ENCODE results near the gene PPP4R4. TPM values are rescaled to one million over a fixed set of nuclear protein-coding genes. Genes with fewer than 3 reads are reported as not detected.

Gene PPP4R4
- total and polyA plus RNA-seq, 2 experiments from 2014 or later = 3.0 to 11.1 TPM

DNA sequence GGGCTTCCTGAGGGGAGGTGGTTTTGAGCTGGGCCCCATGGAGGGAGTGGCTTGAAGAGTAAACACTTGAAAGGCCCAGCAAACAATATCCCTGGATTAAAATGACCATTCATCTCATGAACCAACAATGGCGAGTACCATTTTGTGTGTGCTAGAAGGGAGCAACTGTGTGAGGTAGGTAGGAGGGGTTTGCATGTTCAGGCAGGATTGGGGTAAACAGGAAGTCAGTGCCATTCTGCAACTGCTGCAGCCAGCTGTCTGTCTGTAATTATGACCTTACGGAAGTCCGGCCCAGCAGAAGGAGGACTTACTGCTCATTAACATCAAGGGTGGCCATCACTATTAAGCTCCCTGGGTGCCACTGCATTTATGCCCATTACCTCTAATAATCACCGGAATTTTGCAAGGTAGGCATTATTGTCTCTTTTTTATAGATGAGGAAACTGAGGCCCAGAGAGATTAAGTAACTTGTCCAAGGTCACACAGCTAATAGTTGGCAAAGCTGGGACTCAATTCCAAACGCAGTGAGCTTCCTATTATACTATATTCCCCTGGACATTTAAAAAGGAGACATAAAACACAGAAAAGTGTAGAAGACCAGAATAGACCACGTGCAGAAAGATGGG, 28.1 kb upstream of the PPP4R4 start:
- H4K20me1 ChIP-seq (replicated peaks; ENCODE audit: insufficient read depth) = no peaks in the 10 kb centered on the region
- ATAC-seq = no peak
- DNase-seq (ENCODE audit: low spot score) = no peak
- no peaks in the 10 kb centered on the region for H3F3A ChIP-seq (replicated peaks; ENCODE audit: low read depth)
- H3K27ac ChIP-seq (ENCODE audit: low read depth) = no peak overlapping the region
- no peaks in the 10 kb centered on the region for H3K27me3 ChIP-seq (ENCODE audit: insufficient read depth)
- H3K79me2 ChIP-seq (replicated peaks; ENCODE audit: insufficient read depth) = no peaks in the 10 kb centered on the region
- no peaks in the 10 kb centered on the region for H3K36me3 Mint-ChIP-seq (ENCODE audit: low read depth)
- peaks cover 10% of the 10 kb centered on the region for H3K4me1 Mint-ChIP-seq
- TF ChIP-seq, protein P1, sequence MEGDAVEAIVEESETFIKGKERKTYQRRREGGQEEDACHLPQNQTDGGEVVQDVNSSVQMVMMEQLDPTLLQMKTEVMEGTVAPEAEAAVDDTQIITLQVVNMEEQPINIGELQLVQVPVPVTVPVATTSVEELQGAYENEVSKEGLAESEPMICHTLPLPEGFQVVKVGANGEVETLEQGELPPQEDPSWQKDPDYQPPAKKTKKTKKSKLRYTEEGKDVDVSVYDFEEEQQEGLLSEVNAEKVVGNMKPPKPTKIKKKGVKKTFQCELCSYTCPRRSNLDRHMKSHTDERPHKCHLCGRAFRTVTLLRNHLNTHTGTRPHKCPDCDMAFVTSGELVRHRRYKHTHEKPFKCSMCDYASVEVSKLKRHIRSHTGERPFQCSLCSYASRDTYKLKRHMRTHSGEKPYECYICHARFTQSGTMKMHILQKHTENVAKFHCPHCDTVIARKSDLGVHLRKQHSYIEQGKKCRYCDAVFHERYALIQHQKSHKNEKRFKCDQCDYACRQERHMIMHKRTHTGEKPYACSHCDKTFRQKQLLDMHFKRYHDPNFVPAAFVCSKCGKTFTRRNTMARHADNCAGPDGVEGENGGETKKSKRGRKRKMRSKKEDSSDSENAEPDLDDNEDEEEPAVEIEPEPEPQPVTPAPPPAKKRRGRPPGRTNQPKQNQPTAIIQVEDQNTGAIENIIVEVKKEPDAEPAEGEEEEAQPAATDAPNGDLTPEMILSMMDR (conservative IDR thresholded peaks at IDR 0.05; ENCODE audit: low read depth in 2 of 2) = no peak
- TF ChIP-seq, protein P2, sequence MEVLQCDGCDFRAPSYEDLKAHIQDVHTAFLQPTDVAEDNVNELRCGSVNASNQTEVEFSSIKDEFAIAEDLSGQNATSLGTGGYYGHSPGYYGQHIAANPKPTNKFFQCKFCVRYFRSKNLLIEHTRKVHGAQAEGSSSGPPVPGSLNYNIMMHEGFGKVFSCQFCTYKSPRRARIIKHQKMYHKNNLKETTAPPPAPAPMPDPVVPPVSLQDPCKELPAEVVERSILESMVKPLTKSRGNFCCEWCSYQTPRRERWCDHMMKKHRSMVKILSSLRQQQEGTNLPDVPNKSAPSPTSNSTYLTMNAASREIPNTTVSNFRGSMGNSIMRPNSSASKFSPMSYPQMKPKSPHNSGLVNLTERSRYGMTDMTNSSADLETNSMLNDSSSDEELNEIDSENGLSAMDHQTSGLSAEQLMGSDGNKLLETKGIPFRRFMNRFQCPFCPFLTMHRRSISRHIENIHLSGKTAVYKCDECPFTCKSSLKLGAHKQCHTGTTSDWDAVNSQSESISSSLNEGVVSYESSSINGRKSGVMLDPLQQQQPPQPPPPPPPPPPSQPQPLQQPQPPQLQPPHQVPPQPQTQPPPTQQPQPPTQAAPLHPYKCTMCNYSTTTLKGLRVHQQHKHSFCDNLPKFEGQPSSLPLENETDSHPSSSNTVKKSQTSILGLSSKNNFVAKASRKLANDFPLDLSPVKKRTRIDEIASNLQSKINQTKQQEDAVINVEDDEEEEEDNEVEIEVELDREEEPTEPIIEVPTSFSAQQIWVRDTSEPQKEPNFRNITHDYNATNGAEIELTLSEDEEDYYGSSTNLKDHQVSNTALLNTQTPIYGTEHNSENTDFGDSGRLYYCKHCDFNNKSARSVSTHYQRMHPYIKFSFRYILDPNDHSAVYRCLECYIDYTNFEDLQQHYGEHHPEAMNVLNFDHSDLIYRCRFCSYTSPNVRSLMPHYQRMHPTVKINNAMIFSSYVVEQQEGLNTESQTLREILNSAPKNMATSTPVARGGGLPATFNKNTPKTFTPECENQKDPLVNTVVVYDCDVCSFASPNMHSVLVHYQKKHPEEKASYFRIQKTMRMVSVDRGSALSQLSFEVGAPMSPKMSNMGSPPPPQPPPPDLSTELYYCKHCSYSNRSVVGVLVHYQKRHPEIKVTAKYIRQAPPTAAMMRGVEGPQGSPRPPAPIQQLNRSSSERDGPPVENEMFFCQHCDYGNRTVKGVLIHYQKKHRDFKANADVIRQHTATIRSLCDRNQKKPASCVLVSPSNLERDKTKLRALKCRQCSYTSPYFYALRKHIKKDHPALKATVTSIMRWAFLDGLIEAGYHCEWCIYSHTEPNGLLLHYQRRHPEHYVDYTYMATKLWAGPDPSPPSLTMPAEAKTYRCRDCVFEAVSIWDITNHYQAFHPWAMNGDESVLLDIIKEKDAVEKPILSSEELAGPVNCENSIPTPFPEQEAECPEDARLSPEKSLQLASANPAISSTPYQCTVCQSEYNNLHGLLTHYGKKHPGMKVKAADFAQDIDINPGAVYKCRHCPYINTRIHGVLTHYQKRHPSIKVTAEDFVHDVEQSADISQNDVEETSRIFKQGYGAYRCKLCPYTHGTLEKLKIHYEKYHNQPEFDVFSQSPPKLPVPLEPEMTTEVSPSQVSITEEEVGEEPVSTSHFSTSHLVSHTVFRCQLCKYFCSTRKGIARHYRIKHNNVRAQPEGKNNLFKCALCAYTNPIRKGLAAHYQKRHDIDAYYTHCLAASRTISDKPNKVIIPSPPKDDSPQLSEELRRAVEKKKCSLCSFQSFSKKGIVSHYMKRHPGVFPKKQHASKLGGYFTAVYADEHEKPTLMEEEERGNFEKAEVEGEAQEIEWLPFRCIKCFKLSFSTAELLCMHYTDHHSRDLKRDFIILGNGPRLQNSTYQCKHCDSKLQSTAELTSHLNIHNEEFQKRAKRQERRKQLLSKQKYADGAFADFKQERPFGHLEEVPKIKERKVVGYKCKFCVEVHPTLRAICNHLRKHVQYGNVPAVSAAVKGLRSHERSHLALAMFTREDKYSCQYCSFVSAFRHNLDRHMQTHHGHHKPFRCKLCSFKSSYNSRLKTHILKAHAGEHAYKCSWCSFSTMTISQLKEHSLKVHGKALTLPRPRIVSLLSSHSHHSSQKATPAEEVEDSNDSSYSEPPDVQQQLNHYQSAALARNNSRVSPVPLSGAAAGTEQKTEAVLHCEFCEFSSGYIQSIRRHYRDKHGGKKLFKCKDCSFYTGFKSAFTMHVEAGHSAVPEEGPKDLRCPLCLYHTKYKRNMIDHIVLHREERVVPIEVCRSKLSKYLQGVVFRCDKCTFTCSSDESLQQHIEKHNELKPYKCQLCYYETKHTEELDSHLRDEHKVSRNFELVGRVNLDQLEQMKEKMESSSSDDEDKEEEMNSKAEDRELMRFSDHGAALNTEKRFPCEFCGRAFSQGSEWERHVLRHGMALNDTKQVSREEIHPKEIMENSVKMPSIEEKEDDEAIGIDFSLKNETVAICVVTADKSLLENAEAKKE (CRISPR knock-in tag; IDR thresholded peaks at IDR 0.05) = no peak
- TF ChIP-seq CREB1 (CRISPR knock-in tag; IDR thresholded peaks at IDR 0.05; ENCODE audit: low read depth) = no peak
- TF ChIP-seq EZH2phosphoT487 (IDR thresholded peaks at IDR 0.05; ENCODE audit: unreplicated experiment) = no peak
- TF ChIP-seq, protein P3, sequence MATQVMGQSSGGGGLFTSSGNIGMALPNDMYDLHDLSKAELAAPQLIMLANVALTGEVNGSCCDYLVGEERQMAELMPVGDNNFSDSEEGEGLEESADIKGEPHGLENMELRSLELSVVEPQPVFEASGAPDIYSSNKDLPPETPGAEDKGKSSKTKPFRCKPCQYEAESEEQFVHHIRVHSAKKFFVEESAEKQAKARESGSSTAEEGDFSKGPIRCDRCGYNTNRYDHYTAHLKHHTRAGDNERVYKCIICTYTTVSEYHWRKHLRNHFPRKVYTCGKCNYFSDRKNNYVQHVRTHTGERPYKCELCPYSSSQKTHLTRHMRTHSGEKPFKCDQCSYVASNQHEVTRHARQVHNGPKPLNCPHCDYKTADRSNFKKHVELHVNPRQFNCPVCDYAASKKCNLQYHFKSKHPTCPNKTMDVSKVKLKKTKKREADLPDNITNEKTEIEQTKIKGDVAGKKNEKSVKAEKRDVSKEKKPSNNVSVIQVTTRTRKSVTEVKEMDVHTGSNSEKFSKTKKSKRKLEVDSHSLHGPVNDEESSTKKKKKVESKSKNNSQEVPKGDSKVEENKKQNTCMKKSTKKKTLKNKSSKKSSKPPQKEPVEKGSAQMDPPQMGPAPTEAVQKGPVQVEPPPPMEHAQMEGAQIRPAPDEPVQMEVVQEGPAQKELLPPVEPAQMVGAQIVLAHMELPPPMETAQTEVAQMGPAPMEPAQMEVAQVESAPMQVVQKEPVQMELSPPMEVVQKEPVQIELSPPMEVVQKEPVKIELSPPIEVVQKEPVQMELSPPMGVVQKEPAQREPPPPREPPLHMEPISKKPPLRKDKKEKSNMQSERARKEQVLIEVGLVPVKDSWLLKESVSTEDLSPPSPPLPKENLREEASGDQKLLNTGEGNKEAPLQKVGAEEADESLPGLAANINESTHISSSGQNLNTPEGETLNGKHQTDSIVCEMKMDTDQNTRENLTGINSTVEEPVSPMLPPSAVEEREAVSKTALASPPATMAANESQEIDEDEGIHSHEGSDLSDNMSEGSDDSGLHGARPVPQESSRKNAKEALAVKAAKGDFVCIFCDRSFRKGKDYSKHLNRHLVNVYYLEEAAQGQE (IDR thresholded peaks at IDR 0.05; ENCODE audit: unreplicated experiment) = no peak
- no peak for TF ChIP-seq ZNF114 (CRISPR knock-in tag; IDR thresholded peaks at IDR 0.05)
- TF ChIP-seq ZNF331 (CRISPR knock-in tag; IDR thresholded peaks at IDR 0.05; ENCODE audit: low read depth) = no peak
- TF ChIP-seq POLR2AphosphoS5 (IDR thresholded peaks at IDR 0.05; ENCODE audit: low read depth) = no peak
- TF ChIP-seq EZH2 (IDR thresholded peaks at IDR 0.05; ENCODE audit: low read depth, unreplicated experiment) = no peak
- no peak for TF ChIP-seq NANOG (IDR thresholded peaks at IDR 0.05; ENCODE audit: borderline replicate concordance)
- TF ChIP-seq, protein P4, sequence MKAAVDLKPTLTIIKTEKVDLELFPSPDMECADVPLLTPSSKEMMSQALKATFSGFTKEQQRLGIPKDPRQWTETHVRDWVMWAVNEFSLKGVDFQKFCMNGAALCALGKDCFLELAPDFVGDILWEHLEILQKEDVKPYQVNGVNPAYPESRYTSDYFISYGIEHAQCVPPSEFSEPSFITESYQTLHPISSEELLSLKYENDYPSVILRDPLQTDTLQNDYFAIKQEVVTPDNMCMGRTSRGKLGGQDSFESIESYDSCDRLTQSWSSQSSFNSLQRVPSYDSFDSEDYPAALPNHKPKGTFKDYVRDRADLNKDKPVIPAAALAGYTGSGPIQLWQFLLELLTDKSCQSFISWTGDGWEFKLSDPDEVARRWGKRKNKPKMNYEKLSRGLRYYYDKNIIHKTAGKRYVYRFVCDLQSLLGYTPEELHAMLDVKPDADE (IDR thresholded peaks at IDR 0.05) = no peak
- TF ChIP-seq JUNB (IDR thresholded peaks at IDR 0.05; ENCODE audit: unreplicated experiment) = no peak
- peak overlapping the region; percentile 59; the same call in 1 of the 2 replicates for H2AFZ ChIP-seq
- H3K27me3 Mint-ChIP-seq (ENCODE audit: insufficient read depth, low read depth, poor library complexity) = peaks cover 3% of the 10 kb centered on the region
- no peak overlapping the region for H3K4me3 Mint-ChIP-seq
- no peak overlapping the region for H3K27ac Mint-ChIP-seq
- H3K4me2 ChIP-seq = no peak overlapping the region
- no peaks in the 10 kb centered on the region for H3K36me3 ChIP-seq (ENCODE audit: insufficient read depth)
- no peaks in the 10 kb centered on the region for H3K9me3 Mint-ChIP-seq
- H3K9me2 ChIP-seq (ENCODE audit: insufficient read depth) = peaks cover 5% of the 10 kb centered on the region; the same call in 1 of the 2 replicates
- peaks cover 8% of the 10 kb centered on the region; the same call in 1 of the 2 replicates for H3K4me1 ChIP-seq (ENCODE audit: insufficient read depth)
- H3K4me3 ChIP-seq = no peak overlapping the region

All from GM23338 (cell line).